GM20000 (cell line): ENCODE data around the gene CELF1.

Source experiments
- DNase-seq: peaks from one replicate; pipeline ENCODE4 v3.0.0; 2012; ENCODE audit warnings: low spot score
- TF ChIP-seq, protein P1 (sequence below): IDR thresholded peaks from 2 replicates; pipeline ENCODE4 v1.5.1; 2012; ENCODE audit warnings: mild to moderate bottlenecking, control low read depth; ENCODE audit errors: extremely low read depth, missing control alignments

CELF1 gene

DNA sequence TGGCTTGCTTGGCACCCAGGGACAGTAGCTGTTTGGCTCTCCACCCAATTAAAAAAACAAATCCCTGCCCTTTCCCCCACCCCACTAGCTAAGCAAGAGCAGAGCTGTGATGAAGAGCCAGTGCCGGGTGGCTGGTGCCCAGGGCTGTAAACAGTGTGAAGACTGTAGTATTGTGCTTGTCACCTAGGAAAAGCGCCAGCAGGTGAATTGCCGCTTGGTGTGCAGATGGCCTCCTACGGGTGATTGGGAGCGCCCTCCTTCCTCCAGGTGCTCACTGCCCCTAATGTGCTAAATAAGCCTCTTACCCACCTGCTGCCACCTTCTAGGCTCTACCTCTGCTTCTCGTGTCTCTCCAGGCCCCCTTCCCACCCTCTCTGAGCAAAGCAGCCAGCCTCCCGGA lies 85.6 kb downstream of the CELF1 start:
- no peak for DNase-seq
- TF ChIP-seq, protein P1, sequence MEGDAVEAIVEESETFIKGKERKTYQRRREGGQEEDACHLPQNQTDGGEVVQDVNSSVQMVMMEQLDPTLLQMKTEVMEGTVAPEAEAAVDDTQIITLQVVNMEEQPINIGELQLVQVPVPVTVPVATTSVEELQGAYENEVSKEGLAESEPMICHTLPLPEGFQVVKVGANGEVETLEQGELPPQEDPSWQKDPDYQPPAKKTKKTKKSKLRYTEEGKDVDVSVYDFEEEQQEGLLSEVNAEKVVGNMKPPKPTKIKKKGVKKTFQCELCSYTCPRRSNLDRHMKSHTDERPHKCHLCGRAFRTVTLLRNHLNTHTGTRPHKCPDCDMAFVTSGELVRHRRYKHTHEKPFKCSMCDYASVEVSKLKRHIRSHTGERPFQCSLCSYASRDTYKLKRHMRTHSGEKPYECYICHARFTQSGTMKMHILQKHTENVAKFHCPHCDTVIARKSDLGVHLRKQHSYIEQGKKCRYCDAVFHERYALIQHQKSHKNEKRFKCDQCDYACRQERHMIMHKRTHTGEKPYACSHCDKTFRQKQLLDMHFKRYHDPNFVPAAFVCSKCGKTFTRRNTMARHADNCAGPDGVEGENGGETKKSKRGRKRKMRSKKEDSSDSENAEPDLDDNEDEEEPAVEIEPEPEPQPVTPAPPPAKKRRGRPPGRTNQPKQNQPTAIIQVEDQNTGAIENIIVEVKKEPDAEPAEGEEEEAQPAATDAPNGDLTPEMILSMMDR: no peak

DNA sequence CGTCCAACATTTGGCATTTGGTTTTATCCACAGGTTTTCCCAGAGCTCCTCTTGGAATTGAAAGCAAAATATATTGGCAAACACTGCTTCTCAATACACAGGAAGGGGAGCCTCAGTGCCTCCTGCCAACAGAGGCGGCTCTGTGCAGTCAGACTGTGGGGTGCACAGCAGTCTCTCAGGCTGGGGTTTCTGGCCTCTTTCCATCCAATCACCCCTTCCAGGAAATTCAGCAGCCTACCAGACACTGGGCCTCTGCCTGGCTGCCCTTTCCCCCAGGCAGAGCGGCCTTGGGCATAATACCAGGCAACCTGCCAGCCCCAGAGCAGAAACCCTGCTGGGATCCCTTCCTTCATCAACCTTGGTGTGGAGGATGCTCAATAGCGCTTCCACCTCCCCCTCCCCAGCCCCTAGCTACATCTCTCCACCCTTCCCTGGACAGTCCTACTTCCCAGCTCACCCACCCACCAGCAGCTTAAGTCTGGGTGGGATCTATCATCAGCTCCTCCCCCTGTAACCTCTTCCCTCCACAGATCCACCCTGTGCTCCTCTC lies 86.2 kb downstream of the CELF1 start:
- TF ChIP-seq, protein P1: no peak
- DNase-seq: no peak

DNA sequence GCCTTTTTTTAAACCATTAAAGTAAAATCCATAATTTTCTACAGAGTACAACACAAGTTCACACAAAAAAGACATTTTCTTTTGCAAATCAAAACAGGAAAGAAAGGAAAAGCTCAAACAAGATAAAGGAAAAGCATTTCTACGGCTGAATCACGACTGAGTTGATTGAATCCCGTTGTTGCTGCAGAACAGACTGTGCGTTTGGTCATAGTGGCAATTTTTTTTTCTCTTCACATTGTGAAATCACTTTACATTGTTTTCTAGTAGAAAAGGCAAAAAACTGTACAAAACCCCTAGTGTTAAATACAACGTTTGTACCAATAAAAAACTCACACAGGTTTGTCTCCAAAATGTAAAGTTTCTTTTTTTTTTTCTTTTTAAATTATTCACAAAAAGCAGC lies 86.7 kb downstream of the CELF1 start:
- no peak for DNase-seq
- TF ChIP-seq, protein P1: no peak

DNA sequence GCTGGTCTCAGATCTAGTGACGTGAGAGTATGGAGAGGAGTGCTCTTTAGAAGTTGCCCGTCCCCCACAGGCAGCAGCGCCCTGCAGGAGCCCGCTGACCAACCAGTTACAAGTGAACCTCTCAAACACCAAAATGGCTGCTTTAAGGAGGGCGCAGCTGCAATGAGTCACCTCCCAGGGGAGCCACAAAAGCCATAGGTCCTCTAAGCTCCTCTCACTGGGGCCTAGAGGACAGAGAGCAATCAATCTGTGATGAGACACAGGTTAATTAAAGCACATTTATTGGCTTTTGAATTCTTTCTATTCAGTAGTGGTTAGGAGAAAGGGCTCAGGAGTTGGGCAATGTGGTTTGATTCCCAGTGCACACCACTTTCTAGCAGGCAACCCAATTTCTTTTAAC lies 88.4 kb downstream of the CELF1 start:
- no peak for DNase-seq
- TF ChIP-seq, protein P1: no peak

DNA sequence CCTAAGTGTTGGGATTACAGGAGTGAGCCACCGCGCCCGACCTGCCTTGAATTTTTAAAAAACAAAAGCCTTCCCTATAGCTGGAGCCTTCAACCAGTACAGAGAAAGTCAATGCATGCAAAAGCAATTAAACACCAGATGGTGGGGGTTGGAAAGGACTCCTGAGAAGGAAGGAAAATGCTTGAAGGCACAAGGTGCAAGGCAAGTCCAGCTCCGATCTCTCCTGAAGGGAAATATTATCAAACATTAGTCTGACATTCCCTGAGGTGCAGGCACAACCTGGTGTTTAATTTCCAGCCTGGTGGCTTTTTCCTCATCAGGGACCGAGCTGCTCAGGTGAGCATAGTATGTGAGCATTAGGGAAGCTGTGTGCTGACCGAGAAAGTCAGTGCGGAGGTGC lies 91.1 kb downstream of the CELF1 start:
- DNase-seq: no peak
- TF ChIP-seq, protein P1: no peak

DNA sequence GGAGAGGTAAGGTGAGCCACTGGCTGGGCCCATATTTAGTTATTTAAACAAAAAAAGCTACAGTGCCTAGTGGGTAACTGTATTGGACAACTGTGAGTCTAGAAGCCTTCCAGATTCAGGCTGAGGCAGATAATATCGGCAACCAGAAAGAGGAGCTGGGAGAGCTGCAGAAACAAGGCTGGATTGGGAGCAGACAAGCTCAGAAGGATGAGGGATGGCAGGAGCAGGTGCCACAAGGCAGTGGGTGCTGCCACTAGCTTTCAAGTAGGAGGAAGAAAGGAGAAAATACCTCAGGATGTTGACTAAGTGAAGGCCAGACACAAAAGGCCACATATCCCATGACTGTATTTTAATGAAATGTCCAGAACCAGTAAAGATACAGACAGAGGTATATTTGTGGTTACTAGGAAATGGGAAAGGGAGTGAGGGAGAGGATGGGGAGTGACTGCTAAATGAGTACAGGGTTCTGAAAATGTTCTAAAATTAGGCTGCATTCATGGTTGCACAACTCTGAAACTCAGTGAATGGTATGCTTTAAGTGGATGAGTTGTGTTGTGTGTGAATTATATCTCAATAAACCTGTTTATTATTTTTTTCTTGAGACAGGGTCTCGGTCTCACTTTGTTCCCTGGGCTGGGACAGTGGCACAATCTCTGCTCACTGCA lies 92.2 kb downstream of the CELF1 start:
- TF ChIP-seq, protein P1: no peak
- no peak for DNase-seq

DNA sequence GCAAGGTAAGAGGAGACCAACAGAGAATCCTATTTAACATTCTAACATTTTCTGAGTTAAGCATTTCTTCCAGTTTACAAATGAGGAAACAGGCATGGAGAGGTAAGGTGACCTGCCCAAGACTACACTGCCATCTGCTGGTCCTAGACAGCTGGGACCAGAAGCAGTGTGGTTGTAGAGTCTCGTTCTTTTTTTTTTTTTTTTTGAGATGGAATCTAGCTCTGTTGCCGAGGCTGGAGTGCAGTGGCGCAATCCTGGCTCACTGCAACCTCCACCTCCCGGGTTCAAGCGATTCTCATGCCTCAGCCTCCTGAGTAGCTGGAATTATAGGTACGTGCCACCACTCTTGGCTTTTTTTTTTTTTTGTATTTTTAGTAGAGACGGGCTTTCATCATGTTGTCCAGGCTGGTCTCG lies 98.7 kb downstream of the CELF1 start:
- DNase-seq: peak; percentile 84
- TF ChIP-seq, protein P1: peak; percentile 82
